Ectodermal cell (in vitro differentiated cells): ENCODE measurements around the gene HOXA4.

Experiments
- H3K27ac ChIP-seq: 2 replicates; pipeline ENCODE4 v1.7.0; 2013; ENCODE audit warnings: mild to moderate bottlenecking, low read depth, low read length; ENCODE audit not compliant: insufficient read depth, poor library complexity, severe bottlenecking
- H3K27me3 ChIP-seq: 2 replicates; pipeline ENCODE4 v1.7.0; 2013; ENCODE audit warnings: mild to moderate bottlenecking, low read length; ENCODE audit not compliant: insufficient read depth, control insufficient read depth, poor library complexity, severe bottlenecking
- H3K36me3 ChIP-seq: one replicate; pipeline ENCODE4 v1.7.0; 2013; ENCODE audit warnings: low read length; ENCODE audit not compliant: control insufficient read depth, insufficient read depth
- H3K4me1 ChIP-seq: one replicate; pipeline ENCODE4 v1.7.0; 2013; ENCODE audit warnings: low read length; ENCODE audit not compliant: control insufficient read depth, insufficient read depth
- H3K4me3 ChIP-seq: 2 replicates; pipeline ENCODE4 v1.7.0; 2013; ENCODE audit warnings: low read depth, low read length, control low read depth; ENCODE audit not compliant: insufficient read depth
- H3K9me3 ChIP-seq: 2 replicates; pipeline ENCODE4 v1.7.0; 2013; ENCODE audit warnings: mild to moderate bottlenecking, low read length, moderate library complexity; ENCODE audit not compliant: control insufficient read depth
- WGBS, 2 experiments: methylation state at CpG; one replicate each; pipeline ENCODE4 v1.1.7; 2013; ENCODE audit warnings: missing lambda C conversion rate in 2 of 2; 5-methylcytosine and 5-hydroxymethylcytosine counted together

Gene HOXA4

DNA sequence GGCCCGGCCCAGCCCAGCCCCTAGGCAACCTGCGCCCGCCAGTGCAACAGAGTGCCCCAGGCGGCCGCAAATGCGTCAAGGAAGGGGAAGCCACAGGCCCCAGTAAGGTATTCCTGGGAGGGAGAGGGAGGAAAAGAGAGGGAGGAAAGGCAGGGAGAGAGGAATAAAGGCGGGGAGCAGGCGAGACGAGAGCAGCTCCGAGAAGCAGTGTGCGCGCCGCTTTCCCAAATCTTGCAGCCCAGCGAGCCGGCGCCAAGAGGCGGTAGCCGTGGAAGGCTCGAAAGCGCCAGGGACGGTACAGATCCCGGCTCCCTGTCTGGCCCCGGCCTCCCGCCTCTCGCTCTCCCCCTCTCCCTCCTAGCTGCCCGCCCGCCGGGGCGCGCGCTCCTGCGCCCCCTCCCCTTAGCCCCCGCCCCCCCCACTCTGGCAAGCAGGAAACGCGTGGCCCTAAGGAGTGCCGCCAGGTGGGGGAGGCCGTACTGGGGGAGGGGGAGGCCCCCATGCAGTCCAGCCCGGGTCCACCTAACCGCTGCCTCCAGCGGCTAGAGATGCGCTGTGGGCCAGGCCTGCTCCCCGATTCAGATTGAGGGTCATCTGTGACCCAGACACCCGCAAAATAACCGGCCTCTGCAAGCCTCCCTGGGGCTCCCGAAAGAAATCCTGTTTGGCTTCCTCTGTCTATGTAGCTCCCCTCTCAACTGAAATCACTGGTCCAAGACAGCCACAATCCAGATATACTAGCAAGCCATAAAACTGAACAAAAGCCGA, 39.3 kb upstream of the HOXA4 start:
- 3% methylated on average over 38 to 46 of the region's 46 CpGs for WGBS, 2 experiments
- peaks cover 100% of the 10 kb centered on the region for H3K27me3 ChIP-seq
- H3K4me3 ChIP-seq: no peak overlapping the region
- no peaks in the 10 kb centered on the region for H3K9me3 ChIP-seq
- no peaks in the 10 kb centered on the region for H3K36me3 ChIP-seq
- no peak overlapping the region for H3K27ac ChIP-seq
- H3K4me1 ChIP-seq: no peaks in the 10 kb centered on the region

- no peak overlapping the region for H3K27ac ChIP-seq
- H3K9me3 ChIP-seq: no peaks in the 10 kb centered on the region
- peaks cover 100% of the 10 kb centered on the region for H3K27me3 ChIP-seq
- no peaks in the 10 kb centered on the region for H3K36me3 ChIP-seq
- no peaks in the 10 kb centered on the region for H3K4me1 ChIP-seq
- 6 to 7% methylated on average over 25 of the region's 25 CpGs for WGBS, 2 experiments
- H3K4me3 ChIP-seq: no peak overlapping the region
These were observed 37.8 kb upstream of the HOXA4 start for GRCh38 chr7:27168265-27168947.

DNA sequence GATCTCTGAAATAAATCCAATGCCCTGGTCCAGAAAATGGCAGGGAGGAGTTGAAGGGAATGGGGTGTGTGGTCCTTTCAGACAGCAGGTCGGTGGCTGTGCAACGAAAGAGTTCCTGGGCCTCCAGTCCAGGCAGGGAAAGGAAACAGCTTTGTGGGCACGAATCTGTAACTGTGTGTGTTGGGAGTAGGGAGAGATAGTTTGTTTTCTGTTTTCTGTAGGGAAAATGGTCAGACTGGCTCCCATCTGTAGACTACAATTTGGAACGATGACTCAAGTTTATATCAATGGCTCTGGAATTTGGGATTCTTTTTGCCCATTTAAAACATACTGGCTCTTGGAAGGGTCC, 37.3 kb upstream of the HOXA4 start:
- H3K27me3 ChIP-seq: peaks cover 100% of the 10 kb centered on the region
- H3K4me3 ChIP-seq: no peak overlapping the region
- H3K4me1 ChIP-seq: no peaks in the 10 kb centered on the region
- H3K36me3 ChIP-seq: no peaks in the 10 kb centered on the region
- no peaks in the 10 kb centered on the region for H3K9me3 ChIP-seq
- H3K27ac ChIP-seq: no peak overlapping the region
- WGBS, 2 experiments: 23 to 24% methylated on average over 4 of the region's 4 CpGs

DNA sequence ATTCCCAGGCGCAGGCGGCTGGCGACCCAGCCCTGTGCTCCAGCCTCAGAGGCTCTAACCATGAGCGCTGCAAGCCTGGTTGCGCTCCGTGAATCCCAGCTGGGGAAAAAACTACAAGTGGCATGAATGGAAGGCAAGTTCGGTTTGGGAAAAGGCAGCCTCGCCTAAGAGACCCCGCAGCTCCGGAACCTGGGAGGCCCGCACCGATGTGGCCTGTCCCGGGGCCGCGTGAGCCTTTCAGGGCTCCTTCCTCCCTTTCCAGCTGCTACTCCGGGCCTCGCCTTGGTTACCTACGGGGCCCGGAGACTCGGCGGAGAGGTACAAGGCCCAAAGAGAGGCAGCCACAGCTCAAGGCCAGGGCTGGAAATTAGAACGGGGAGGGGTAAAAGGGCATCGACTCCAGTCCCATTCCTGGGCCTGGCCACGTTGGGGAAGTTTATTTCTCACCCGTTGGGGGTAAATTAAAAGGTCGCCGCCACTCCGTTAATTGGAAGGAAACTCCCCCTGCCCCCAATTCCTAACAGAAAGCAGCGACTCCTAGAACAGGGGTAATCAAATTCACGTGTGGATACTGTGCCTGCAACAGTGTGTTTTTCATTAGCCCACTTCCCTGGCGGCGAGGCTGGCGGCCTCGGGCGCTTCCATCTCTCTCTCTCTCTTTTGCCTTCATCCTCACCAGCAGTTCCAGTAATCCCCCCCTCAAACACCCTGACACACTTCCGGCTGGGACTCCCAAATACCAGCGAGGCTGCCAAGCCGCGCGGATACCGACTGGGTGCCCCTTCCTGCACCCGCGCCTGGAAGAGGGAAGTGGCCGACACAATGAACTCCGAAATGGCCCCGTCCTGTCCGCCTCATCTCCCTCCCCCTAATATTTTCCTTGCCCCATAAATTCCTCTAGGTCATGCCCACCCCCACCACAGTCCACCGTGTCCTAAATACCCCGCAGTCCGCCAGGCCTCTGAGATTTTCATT, 36.3 kb upstream of the HOXA4 start:
- Histone ChIP-seq H3K27ac (no peak overlapping the region), H3K4me3 (no peak overlapping the region), H3K4me1 (no peaks in the 10 kb centered on the region), H3K9me3 (no peaks in the 10 kb centered on the region), H3K27me3 (peaks cover 100% of the 10 kb centered on the region), H3K36me3 (no peaks in the 10 kb centered on the region)
- 5% methylated on average over 50 of the region's 50 CpGs for WGBS, 2 experiments

- Histone ChIP-seq H3K36me3 (no peaks in the 10 kb centered on the region), H3K4me1 (no peaks in the 10 kb centered on the region), H3K27me3 (peaks cover 100% of the 10 kb centered on the region), H3K4me3 (no peak overlapping the region), H3K27ac (no peak overlapping the region), H3K9me3 (no peaks in the 10 kb centered on the region)
- WGBS, 2 experiments: 9 to 10% methylated on average over 46 of the region's 46 CpGs
These were observed 35.5 kb upstream of the HOXA4 start for GRCh38 chr7:27165996-27166530.

GRCh38 chr7:27165089-27165995, 34.8 kb upstream of the HOXA4 start, which contains the start of gene HOXA9:
TSS of gene HOXA9 (minus strand) at chr7:27165537. CDS start at chr7:27165457, 80 bp downstream.
- WGBS, 2 experiments: 13% methylated on average over 82 of the region's 82 CpGs
- no peak within 1 kb of the TSS for H3K27ac ChIP-seq
- no peak within 1 kb of the TSS for H3K4me3 ChIP-seq
- H3K9me3 ChIP-seq: no peaks in the 10 kb centered on the region
- peaks cover 100% of the 10 kb centered on the region for H3K27me3 ChIP-seq
- no peaks in the 10 kb centered on the region for H3K4me1 ChIP-seq
- no peaks in the 10 kb centered on the region for H3K36me3 ChIP-seq

GRCh38 chr7:27164367-27165088, 34.0 kb upstream of the HOXA4 start:
- 2% methylated on average over 47 of the region's 47 CpGs for WGBS, 2 experiments
- H3K4me1 ChIP-seq: no peaks in the 10 kb centered on the region
- no peaks in the 10 kb centered on the region for H3K9me3 ChIP-seq
- H3K27me3 ChIP-seq: peaks cover 100% of the 10 kb centered on the region
- H3K27ac ChIP-seq: no peak overlapping the region
- H3K4me3 ChIP-seq: no peak overlapping the region
- H3K36me3 ChIP-seq: no peaks in the 10 kb centered on the region

GRCh38 chr7:27164045-27164366, 33.4 kb upstream of the HOXA4 start:
- H3K27me3 ChIP-seq: peaks cover 100% of the 10 kb centered on the region
- no peaks in the 10 kb centered on the region for H3K9me3 ChIP-seq
- no peaks in the 10 kb centered on the region for H3K4me1 ChIP-seq
- 6 to 8% methylated on average over 12 of the region's 12 CpGs for WGBS, 2 experiments
- no peak overlapping the region for H3K4me3 ChIP-seq
- no peaks in the 10 kb centered on the region for H3K36me3 ChIP-seq
- no peak overlapping the region for H3K27ac ChIP-seq
